H1 (cell line): ENCODE results near the gene SHLD1. TPM values are rescaled to one million over a fixed set of nuclear protein-coding genes. Genes with fewer than 3 reads are reported as not detected.

Source experiments
- CTCF ChIA-PET: fragments of 300-600 bp; sonication (Branson Sonifier 250); formaldehyde crosslinking; loops from one replicate; lab custom pipeline; 2021; ENCODE audit not compliant: partially characterized antibody; lab: Charles Lee
- POLR2A ChIA-PET: fragments of 300-600 bp; sonication (Branson Sonifier 250); formaldehyde crosslinking; loops from one replicate; lab custom pipeline; 2021; ENCODE audit warnings: inconsistent platforms; ENCODE audit not compliant: partially characterized antibody; lab: Charles Lee
- DNase-seq, 2 experiments: peaks; one replicate each; pipeline versions ENCODE4 v3.0.0 to v3.0.0-alpha.2; 2010 to 2022; ENCODE audit warnings: low spot score in 2 of 2, low read depth in 1 of 2, mixed read lengths in 1 of 2
- FAIRE-seq: peaks from 2 replicates; lab custom pipeline; 2011; peaks lifted over from hg19 to GRCh38; lab: Jason Lieb, UNC
- H2AFZ ChIP-seq: 2 replicates; pipeline ENCODE4 v1.8.1; 2012; ENCODE audit warnings: low read length, inconsistent platforms
- H2AK5ac ChIP-seq: 2 replicates; pipeline ENCODE4 v1.6.1; 2013; ENCODE audit warnings: low read depth, low read length
- H2BK120ac ChIP-seq: replicated peaks from 2 replicates; pipeline ENCODE3; 2013; ENCODE audit warnings: low read depth, low read length, inconsistent platforms
- H2BK12ac ChIP-seq: 2 replicates; pipeline ENCODE4 v1.6.1; 2013; ENCODE audit warnings: low read depth, low read length
- H2BK15ac ChIP-seq: 2 replicates; pipeline ENCODE4 v1.6.1; 2013; ENCODE audit warnings: low read length
- H2BK20ac ChIP-seq: 2 replicates; pipeline ENCODE4 v1.6.1; 2013; ENCODE audit warnings: low read length
- H2BK5ac ChIP-seq: 2 replicates; pipeline ENCODE4 v1.6.1; 2013; ENCODE audit warnings: low read depth, low read length
- H3K14ac ChIP-seq: 2 replicates; pipeline ENCODE4 v1.6.1; 2013; ENCODE audit warnings: inconsistent platforms; ENCODE audit not compliant: insufficient read length
- H3K18ac ChIP-seq: 2 replicates; pipeline ENCODE4 v1.6.1; 2013; ENCODE audit warnings: low read length; ENCODE audit errors: extremely low read depth
- H3K23ac ChIP-seq: 2 replicates; pipeline ENCODE4 v1.6.1; 2013; ENCODE audit warnings: inconsistent platforms; ENCODE audit not compliant: insufficient read length
- H3K23me2 ChIP-seq: 2 replicates; pipeline ENCODE4 v1.6.1; 2013; ENCODE audit warnings: low read depth, low read length
- H3K27ac ChIP-seq: 2 replicates; pipeline ENCODE4 v1.6.1; 2011; ENCODE audit warnings: low read depth, low read length, inconsistent platforms
- H3K27me3 ChIP-seq, 4 experiments: replicated peaks in 1 of 4; 1 replicate in 1 of 4; 2 replicates in 3 of 4; pipeline versions ENCODE4 v1.6.1 to v1.8.1; 2011 to 2013; ENCODE audit warnings: low read length in 3 of 4, mild to moderate bottlenecking in 3 of 4, inconsistent platforms in 2 of 4, mixed read lengths in 2 of 4, moderate library complexity in 1 of 4; ENCODE audit not compliant: control insufficient read depth in 3 of 4, insufficient read depth in 3 of 4; ENCODE audit errors: extremely low read depth in 1 of 4
- H3K36me3 ChIP-seq, 4 experiments: 2 replicates each; pipeline versions ENCODE4 v1.6.1 to v1.8.1; 2011 to 2013; ENCODE audit warnings: mild to moderate bottlenecking in 4 of 4, low read length in 3 of 4, moderate library complexity in 2 of 4, control low read depth in 1 of 4, inconsistent platforms in 1 of 4; ENCODE audit not compliant: insufficient read depth in 4 of 4, control insufficient read depth in 2 of 4
- H3K4ac ChIP-seq: replicated peaks from 2 replicates; pipeline ENCODE3; 2013; ENCODE audit warnings: low read length, low read depth, mixed read lengths, inconsistent platforms; ENCODE audit not compliant: insufficient read length
- H3K4me1 ChIP-seq, 4 experiments: replicated peaks in 1 of 4; 1 replicate in 1 of 4; 2 replicates in 3 of 4; pipeline versions ENCODE4 v1.6.1 to v1.8.1; 2011 to 2013; ENCODE audit warnings: low read length in 3 of 4, inconsistent platforms in 2 of 4, mixed read lengths in 1 of 4; ENCODE audit not compliant: insufficient read depth in 4 of 4, control insufficient read depth in 3 of 4
- H3K4me2 ChIP-seq, 2 experiments: 2 replicates each; pipeline versions ENCODE4 v1.6.1 to v1.8.1; 2011 to 2013; ENCODE audit warnings: low read depth in 2 of 2, low read length in 2 of 2, control low read depth in 1 of 2, inconsistent platforms in 1 of 2, mild to moderate bottlenecking in 1 of 2; ENCODE audit not compliant: insufficient read depth in 1 of 2
- H3K4me3 ChIP-seq, 4 experiments: fragments of 200-600, 300-600 bp in 1 of 4; sonication (generic), shearing (Covaris generic), sonication (Bioruptor Twin) in 1 of 4; 2 replicates each; pipeline versions ENCODE4 v1.5.1 to v1.8.1; 2011 to 2016; ENCODE audit warnings: low read length in 4 of 4, low read depth in 3 of 4, control low read depth in 2 of 4, inconsistent platforms in 2 of 4, mild to moderate bottlenecking in 2 of 4, mixed read lengths in 1 of 4, moderate library complexity in 1 of 4; ENCODE audit not compliant: insufficient read depth in 2 of 4; ENCODE audit errors: extremely low read depth in 1 of 4
- H3K56ac ChIP-seq: replicated peaks from 2 replicates; pipeline ENCODE3; 2013; ENCODE audit warnings: low read depth, mild to moderate bottlenecking, mixed read lengths, low read length, inconsistent platforms; ENCODE audit not compliant: insufficient read length
- H3K79me1 ChIP-seq: 2 replicates; pipeline ENCODE4 v1.6.1; 2013; ENCODE audit warnings: low read depth, low read length, control low read depth
- H3K79me2 ChIP-seq, 2 experiments: 2 replicates each; pipeline versions ENCODE4 v1.6.1 to v1.8.1; 2012 to 2013; ENCODE audit warnings: low read length in 2 of 2, mild to moderate bottlenecking in 2 of 2, inconsistent platforms in 1 of 2; ENCODE audit not compliant: insufficient read depth in 2 of 2, control insufficient read depth in 1 of 2
- H3K9ac ChIP-seq, 4 experiments: replicated peaks in 1 of 4; 1 replicate in 1 of 4; 2 replicates in 3 of 4; pipeline versions ENCODE4 v1.6.1 to v1.8.1; 2011 to 2013; ENCODE audit warnings: low read depth in 3 of 4, low read length in 3 of 4, control low read depth in 2 of 4, mild to moderate bottlenecking in 2 of 4, moderate library complexity in 2 of 4, inconsistent platforms in 1 of 4; ENCODE audit errors: extremely low read depth in 1 of 4
- H3K9me3 ChIP-seq, 2 experiments: 2 replicates each; pipeline versions ENCODE4 v1.6.1 to v1.8.1; 2012 to 2013; ENCODE audit warnings: mild to moderate bottlenecking in 2 of 2, moderate library complexity in 2 of 2, control low read depth in 1 of 2, inconsistent platforms in 1 of 2, low read depth in 1 of 2, low read length in 1 of 2, mixed read lengths in 1 of 2; ENCODE audit not compliant: insufficient read depth in 2 of 2
- H4K20me1 ChIP-seq, 2 experiments: replicated peaks in 1 of 2; 2 replicates each; pipeline versions ENCODE3 to v1.8.1; 2011 to 2013; ENCODE audit warnings: inconsistent platforms in 2 of 2, low read length in 2 of 2, mild to moderate bottlenecking in 1 of 2; ENCODE audit not compliant: insufficient read depth in 2 of 2, control insufficient read depth in 1 of 2
- H4K5ac ChIP-seq: 2 replicates; pipeline ENCODE4 v1.6.1; 2013; ENCODE audit warnings: low read length, low read depth, mixed read lengths, inconsistent platforms; ENCODE audit not compliant: insufficient read length
- H4K8ac ChIP-seq: 2 replicates; pipeline ENCODE4 v1.8.0; 2013; ENCODE audit warnings: mild to moderate bottlenecking, moderate library complexity, low read length, inconsistent platforms; ENCODE audit not compliant: insufficient read depth; ENCODE audit errors: extremely low read depth
- H4K91ac ChIP-seq: replicated peaks from 2 replicates; pipeline ENCODE3; 2013; ENCODE audit warnings: low read length, mixed read lengths, inconsistent platforms; ENCODE audit not compliant: insufficient read length
- ATF3 ChIP-seq: IDR thresholded peaks from 2 replicates; pipeline ENCODE4 v1.6.1; 2011; ENCODE audit warnings: low read depth, mild to moderate bottlenecking, low read length; ENCODE audit not compliant: insufficient read depth
- BCL11A ChIP-seq, 2 experiments: IDR thresholded peaks; one replicate each; pipeline ENCODE4 v1.6.1; 2011; ENCODE audit warnings: low read depth in 2 of 2, low read length in 2 of 2, mild to moderate bottlenecking in 2 of 2
- CEBPB ChIP-seq: IDR thresholded peaks from 2 replicates; pipeline ENCODE4 v1.6.1; 2012; ENCODE audit warnings: low read depth, low read length
- CHD1 ChIP-seq: IDR thresholded peaks from 2 replicates; pipeline ENCODE4 v1.6.1; 2012; ENCODE audit warnings: low read depth, low read length, improper control_type of control experiment
- CTCF ChIP-seq, 3 experiments: IDR thresholded peaks; 1 replicate in 2 of 3; 2 replicates in 1 of 3; pipeline versions ENCODE4 v1.5.1 to v1.6.1; 2011; ENCODE audit warnings: low read length in 3 of 3, mild to moderate bottlenecking in 3 of 3, inconsistent platforms in 2 of 3, low read depth in 1 of 3, moderate library complexity in 1 of 3; ENCODE audit not compliant: insufficient read depth in 1 of 3; ENCODE audit errors: control extremely low read depth in 1 of 3
- RBBP5 ChIP-seq: IDR thresholded peaks from 2 replicates; pipeline ENCODE4 v1.7.1; 2012; ENCODE audit warnings: low read depth, mild to moderate bottlenecking, inconsistent platforms, low read length, moderate library complexity, borderline replicate concordance
- SP2 ChIP-seq: IDR thresholded peaks from 2 replicates; pipeline ENCODE4 v1.6.1; 2012; ENCODE audit warnings: mild to moderate bottlenecking, low read length, inconsistent platforms
- TEAD4 ChIP-seq: IDR thresholded peaks from 2 replicates; pipeline ENCODE4 v1.6.1; 2012; ENCODE audit warnings: low read depth, low read length, inconsistent platforms, mixed read lengths
- WGBS, 2 experiments: shearing (Covaris generic) in 1 of 2; methylation state at CpG; one replicate each; pipeline versions ENCODE4 v1.1.6 to v1.1.7; 2013 to 2015; ENCODE audit warnings: low lambda C conversion rate in 2 of 2, mixed read lengths in 2 of 2, inconsistent platforms in 1 of 2, low coverage in 1 of 2, missing lambda C conversion rate in 1 of 2; ENCODE audit not compliant: insufficient replicate concordance in 2 of 2, insufficient coverage in 1 of 2, insufficient read length in 1 of 2; ENCODE audit errors: extremely low coverage in 1 of 2, missing lambda C conversion rate in 1 of 2; 5-methylcytosine and 5-hydroxymethylcytosine counted together
- polyA plus RNA-seq, 7 experiments: library from polyadenylated mRNA; depleted of rRNA in 3 of 7; stranded (reverse) in 5 of 7; unstranded in 2 of 7; fragments of >200 nt in 5 of 7; fragments of 200-250 nt in 2 of 7; gene quantifications; 1 replicate in 5 of 7; 2 replicates in 1 of 7; 4 replicates in 1 of 7; pipeline versions ENCODE4 v1.2.1 to v1.2.3, GENCODE V29; 2011 to 2013; ENCODE audit warnings: missing spikeins in 2 of 7, mixed read lengths in 2 of 7
- total RNA-seq: library from RNA; stranded (reverse); fragmentation: NEBNext Ultra II Directional; extraction: Animal tissue kit (Norgen Biotek cat#: 25700); gene quantifications from 2 replicates; pipeline ENCODE4 v1.2.1, GENCODE V29; 2021

Gene SHLD1
- total and polyA plus RNA-seq, 2 of the 8 experiments (the other 6 are each of a cell fraction or from before 2014, with no cell fraction given): 4.2 to 6.5 TPM

GRCh38 chr20:5831539-5832237, 81.5 kb downstream of the SHLD1 start:
- H3K14ac ChIP-seq: no peak overlapping the region
- no peaks in the 10 kb centered on the region for H3K9me3 ChIP-seq
- FAIRE-seq (no peak), DNase-seq (no peak)
- no peak overlapping the region for H2BK120ac ChIP-seq
- H3K36me3 ChIP-seq: no peaks in the 10 kb centered on the region
- H2BK15ac ChIP-seq: no peak overlapping the region
- CTCF ChIA-PET: interaction anchor here (0.7 to 1.4 kb wide), 8 partner anchors 12 to 302 kb away, joined by 3 to 4 read pairs (median 3); no protein-coding TSS in a partner anchor
- no peak overlapping the region for H3K56ac ChIP-seq
- H4K5ac ChIP-seq: no peak overlapping the region
- no peak overlapping the region for H3K18ac ChIP-seq
- H4K91ac ChIP-seq: no peak overlapping the region
- H3K4ac ChIP-seq: no peak overlapping the region
- no peak overlapping the region for H2BK12ac ChIP-seq
- no peaks in the 10 kb centered on the region for H3K27me3 ChIP-seq
- no peaks in the 10 kb centered on the region; a peak in 1 of 7 replicates for H3K4me1 ChIP-seq
- no peak for TF ChIP-seq TEAD4
- no peak for TF ChIP-seq BCL11A (IDR thresholded peaks at IDR 0.05; ENCODE audit: low read depth in 2 of 2, low read length in 2 of 2)
- no peak for TF ChIP-seq CTCF (IDR thresholded peaks at IDR 0.05; ENCODE audit: control extremely low read depth in 1 of 3, insufficient read depth in 1 of 3, low read depth in 1 of 3, low read length in 3 of 3)
- no peak for TF ChIP-seq SP2
- TF ChIP-seq CEBPB: no peak
- no peak for TF ChIP-seq ATF3
- TF ChIP-seq RBBP5: no peak
- no peak for TF ChIP-seq CHD1
- H2BK20ac ChIP-seq: no peak overlapping the region
- no peaks in the 10 kb centered on the region for H3K79me1 ChIP-seq
- no peak overlapping the region for H2AK5ac ChIP-seq
- POLR2A ChIA-PET: interaction anchor here (0.8 to 1.3 kb wide), 2 partner anchors 12 to 84 kb away, joined by 3 read pairs; no protein-coding TSS in a partner anchor
- H3K4me3 ChIP-seq: no peak overlapping the region
- no peak overlapping the region for H3K27ac ChIP-seq
- no peaks in the 10 kb centered on the region for H3K23me2 ChIP-seq
- no peak overlapping the region for H3K9ac ChIP-seq
- no peak overlapping the region for H2BK5ac ChIP-seq
- 90% methylated on average over 12 of the region's 12 CpGs; no CpG with 5 or more reads in 1 of the 2 experiments for WGBS, 2 experiments
- H2AFZ ChIP-seq: no peak overlapping the region
- H3K4me2 ChIP-seq: no peak overlapping the region
- H3K23ac ChIP-seq: no peak overlapping the region
- H3K79me2 ChIP-seq: no peaks in the 10 kb centered on the region
- H4K20me1 ChIP-seq: no peaks in the 10 kb centered on the region
- no peak overlapping the region for H4K8ac ChIP-seq
